Fibroblast of mammary gland (primary cell): Measurements from ENCODE around the gene BAZ1A.

Experiments used
- DNase-seq: peaks from one replicate; pipeline ENCODE4 v3.0.0-alpha.2; 2010; ENCODE audit warnings: low read depth
- H3K4me3 ChIP-seq: 2 replicates; pipeline ENCODE4 v1.5.1; 2011; ENCODE audit warnings: low read depth, mild to moderate bottlenecking, low read length, moderate library complexity; ENCODE audit not compliant: control insufficient read depth
- CTCF ChIP-seq: conservative IDR thresholded peaks from 2 replicates; pipeline ENCODE4 v1.5.1; 2011; ENCODE audit warnings: low read depth, low read length, inconsistent platforms; ENCODE audit not compliant: control insufficient read depth, insufficient read depth

The BAZ1A gene

GRCh38 chr14:34874386-34875030, 652 bp downstream of the BAZ1A start:
- TF ChIP-seq CTCF: no peak
- peak; percentile 42 for DNase-seq
- H3K4me3 ChIP-seq: peak overlapping the region; percentile 73

DNA sequence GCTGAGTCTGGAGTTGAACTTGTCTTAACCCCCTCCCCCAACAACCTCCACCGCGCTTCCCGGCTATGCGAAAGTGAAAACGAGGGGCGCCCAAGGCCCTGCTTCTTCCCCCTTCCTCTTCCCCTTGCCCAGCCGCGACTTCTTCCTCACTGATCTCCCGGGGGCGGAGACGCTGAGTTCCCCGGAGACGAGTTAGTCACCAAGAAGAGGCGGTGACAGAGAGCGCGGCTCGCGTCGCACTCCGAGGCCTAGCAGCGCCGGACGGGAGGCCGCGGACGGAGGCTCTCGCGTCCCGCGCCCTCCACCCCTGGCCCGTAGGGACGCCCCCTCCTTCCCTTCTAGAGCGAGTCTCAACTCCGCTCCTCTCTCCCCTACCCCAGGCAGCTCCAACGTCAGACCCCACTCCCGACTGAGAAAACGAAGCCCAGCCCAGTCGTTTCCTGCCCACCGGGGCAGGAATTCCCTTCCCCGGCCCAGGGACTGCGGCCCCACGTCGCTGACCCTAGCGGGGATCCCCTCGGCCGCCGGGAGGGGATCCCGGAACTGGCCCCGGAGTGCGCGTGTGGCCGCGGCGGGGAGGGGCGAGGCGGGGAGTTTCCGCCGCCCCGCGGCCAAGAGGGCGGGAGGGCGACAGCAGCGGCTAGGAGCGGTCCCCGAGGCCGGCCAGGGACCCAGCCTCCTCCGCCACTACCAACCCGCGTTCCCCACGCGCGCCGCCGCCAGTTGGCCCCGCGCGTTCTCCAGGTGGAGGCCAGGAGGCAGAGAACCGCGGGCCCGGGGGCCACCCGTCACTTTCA, 1.4 kb downstream of the BAZ1A start:
- TF ChIP-seq CTCF: no peak
- DNase-seq: peak; percentile 66
- H3K4me3 ChIP-seq: peak overlapping the region; percentile 73

DNA sequence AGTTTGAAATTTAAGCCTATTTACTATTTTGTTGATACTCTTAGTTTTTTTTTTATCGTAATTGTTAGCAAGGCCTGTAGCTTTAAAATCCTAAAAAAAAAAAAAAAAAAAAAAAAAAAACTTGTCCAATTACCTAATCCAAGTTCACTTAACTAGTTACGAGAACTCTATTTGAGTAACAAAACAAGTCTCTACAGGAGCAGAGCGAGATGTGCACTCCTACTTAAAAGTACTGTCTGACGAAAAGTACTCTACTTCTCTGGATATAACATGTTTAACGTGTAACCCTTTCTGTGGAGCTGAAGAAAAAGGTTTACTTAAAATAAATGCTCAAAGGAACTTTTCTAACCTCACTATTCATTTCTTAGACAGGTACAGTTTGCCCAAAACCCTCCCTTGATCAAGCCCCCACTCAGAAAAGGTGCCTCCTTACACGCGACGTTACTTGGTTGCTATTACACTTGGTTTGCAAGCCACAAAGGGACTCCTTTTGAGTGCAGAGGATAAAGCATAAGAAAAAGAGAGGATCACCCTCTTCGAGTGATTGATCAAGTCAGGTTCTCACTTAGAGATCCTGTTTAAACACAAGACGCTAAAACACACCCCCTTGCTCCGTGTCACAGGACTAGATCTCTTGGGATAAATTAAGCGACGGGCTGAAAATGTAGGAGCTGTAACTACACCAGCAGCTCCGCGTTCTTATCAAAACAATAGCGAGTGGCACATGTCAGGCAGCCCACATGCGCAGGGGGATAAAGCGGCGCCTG, 2.2 kb downstream of the BAZ1A start:
- DNase-seq: peak; percentile 59
- peak overlapping the region; percentile 73 for H3K4me3 ChIP-seq
- TF ChIP-seq CTCF: no peak

DNA sequence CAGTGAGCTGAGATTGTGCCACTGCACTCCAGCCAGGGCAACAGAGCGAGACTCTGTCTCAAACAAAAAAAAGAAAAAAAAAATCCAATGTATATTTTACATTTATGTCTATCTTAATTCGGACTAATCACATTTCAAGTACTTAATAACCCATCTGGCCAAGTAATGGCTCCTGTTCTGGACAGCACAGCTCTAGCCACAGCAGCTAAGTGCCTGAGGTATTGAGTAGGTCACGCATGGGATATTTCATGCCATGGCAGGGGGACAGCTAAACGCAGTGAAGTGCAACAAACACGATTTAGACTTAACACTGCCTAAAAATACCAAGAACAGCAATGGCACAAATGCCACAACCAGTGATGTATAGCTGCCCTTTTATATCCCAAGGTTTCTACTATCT, 8.0 kb downstream of the BAZ1A start:
- DNase-seq: no peak
- no peak overlapping the region for H3K4me3 ChIP-seq
- TF ChIP-seq CTCF: no peak

DNA sequence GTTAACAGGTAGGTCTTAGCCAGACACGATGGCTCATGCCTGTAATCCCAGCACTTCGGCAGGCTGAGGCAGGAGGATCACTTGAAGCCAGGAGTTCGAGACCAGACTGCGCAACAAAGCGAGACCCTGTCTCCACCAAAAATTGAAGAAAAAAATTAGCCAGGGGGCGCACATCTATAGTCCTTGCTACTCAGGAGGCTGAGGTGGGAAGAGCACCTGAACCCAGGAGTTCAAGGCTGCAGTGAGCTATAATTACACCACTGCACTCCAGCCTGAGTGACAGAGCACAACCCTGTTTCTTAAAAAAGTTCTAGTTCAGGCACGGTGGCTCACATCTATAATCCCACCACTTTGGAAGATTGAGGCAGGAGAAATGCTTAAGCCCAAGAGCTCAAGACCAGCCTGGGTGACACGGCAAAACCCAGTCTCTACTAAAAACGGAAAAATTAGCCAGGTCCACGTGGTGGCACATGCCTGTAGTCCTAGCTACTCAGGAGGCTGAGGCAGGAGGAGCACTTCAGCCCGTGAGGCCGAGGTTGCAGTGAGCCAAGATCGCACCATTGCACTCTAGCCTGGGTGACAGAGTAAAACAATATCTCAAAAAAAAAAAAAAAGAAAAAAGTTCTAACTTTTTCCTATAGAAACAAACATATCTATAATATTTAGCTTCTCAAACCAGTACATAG, 9.1 kb downstream of the BAZ1A start:
- no peak overlapping the region for H3K4me3 ChIP-seq
- DNase-seq: no peak
- no peak for TF ChIP-seq CTCF

GRCh38 chr14:34863844-34864243, 11.3 kb downstream of the BAZ1A start:
- DNase-seq: no peak
- no peak for TF ChIP-seq CTCF
- no peak overlapping the region for H3K4me3 ChIP-seq
